HepG2 (cell line): Measurements from ENCODE around the gene WNT2.

Experiments
- ATF3 ChIP-seq: sonication (generic); formaldehyde crosslinking; IDR thresholded peaks from 2 replicates; pipeline ENCODE4 v1.4.0; 2020; ENCODE audit warnings: missing genetic modification reagents
- BRCA1 ChIP-seq: sonication (generic); formaldehyde crosslinking; IDR thresholded peaks from 2 replicates; pipeline ENCODE4 v1.4.0; 2020; ENCODE audit warnings: missing genetic modification reagents
- CC2D1A ChIP-seq: sonication (generic); formaldehyde crosslinking; IDR thresholded peaks from 2 replicates; pipeline ENCODE4 v1.8.1; 2023; ENCODE audit warnings: mild to moderate bottlenecking, missing genetic modification reagents
- FOXA1 ChIP-seq, 2 experiments: fragments of 450-650 bp in 1 of 2; sonication (generic) in 1 of 2; formaldehyde crosslinking in 1 of 2; IDR thresholded peaks; 2 replicates each; pipeline versions ENCODE4 v1.4.0 to v1.6.1; 2016 to 2020; ENCODE audit warnings: missing genetic modification reagents in 1 of 2
- JUN ChIP-seq: sonication (generic); formaldehyde crosslinking; IDR thresholded peaks from 2 replicates; pipeline ENCODE4 v1.4.0; 2020; ENCODE audit warnings: mild to moderate bottlenecking, missing genetic modification reagents
- MAFF ChIP-seq: IDR thresholded peaks from 2 replicates; pipeline ENCODE4 v1.6.1; 2011; ENCODE audit warnings: low read depth, low read length, improper control_type of control experiment
- MYNN ChIP-seq: sonication (generic); formaldehyde crosslinking; IDR thresholded peaks from 2 replicates; pipeline ENCODE4 v1.4.0; 2020; ENCODE audit warnings: mild to moderate bottlenecking, low read depth, missing genetic modification reagents
- POLR2A ChIP-seq, 2 experiments: IDR thresholded peaks; 2 replicates each; pipeline ENCODE4 v1.6.1; 2011; ENCODE audit warnings: low read depth in 2 of 2, low read length in 2 of 2, mild to moderate bottlenecking in 1 of 2, moderate library complexity in 1 of 2; ENCODE audit not compliant: insufficient read depth in 1 of 2
- SMARCE1 ChIP-seq: fragments of 450-650 bp; IDR thresholded peaks from 2 replicates; pipeline ENCODE4 v1.6.1; 2017; ENCODE audit warnings: borderline replicate concordance
- U2AF1 ChIP-seq: fragments of 200-400 bp; formaldehyde crosslinking; optimal IDR thresholded peaks from 2 replicates; pipeline ENCODE3; 2017; ENCODE audit warnings: mild to moderate bottlenecking, low read depth, low read length
- ZBTB7A ChIP-seq: sonication (generic); formaldehyde crosslinking; IDR thresholded peaks from 2 replicates; pipeline ENCODE4 v1.8.0; 2022; ENCODE audit warnings: mild to moderate bottlenecking, missing genetic modification reagents
- ZNF350 ChIP-seq: sonication (generic); formaldehyde crosslinking; IDR thresholded peaks from 2 replicates; pipeline ENCODE4 v1.4.0; 2020; ENCODE audit warnings: mild to moderate bottlenecking, low read depth, missing genetic modification reagents, borderline replicate concordance
- ZSCAN9 ChIP-seq: IDR thresholded peaks from 2 replicates; pipeline ENCODE4 v1.6.1; 2016; ENCODE audit warnings: borderline replicate concordance
- TF ChIP-seq, protein P1 (sequence below): sonication (generic); formaldehyde crosslinking; IDR thresholded peaks from 2 replicates; pipeline ENCODE4 v1.5.0; 2020; ENCODE audit warnings: mild to moderate bottlenecking, missing genetic modification reagents, moderate library complexity

- TF ChIP-seq, protein P1, sequence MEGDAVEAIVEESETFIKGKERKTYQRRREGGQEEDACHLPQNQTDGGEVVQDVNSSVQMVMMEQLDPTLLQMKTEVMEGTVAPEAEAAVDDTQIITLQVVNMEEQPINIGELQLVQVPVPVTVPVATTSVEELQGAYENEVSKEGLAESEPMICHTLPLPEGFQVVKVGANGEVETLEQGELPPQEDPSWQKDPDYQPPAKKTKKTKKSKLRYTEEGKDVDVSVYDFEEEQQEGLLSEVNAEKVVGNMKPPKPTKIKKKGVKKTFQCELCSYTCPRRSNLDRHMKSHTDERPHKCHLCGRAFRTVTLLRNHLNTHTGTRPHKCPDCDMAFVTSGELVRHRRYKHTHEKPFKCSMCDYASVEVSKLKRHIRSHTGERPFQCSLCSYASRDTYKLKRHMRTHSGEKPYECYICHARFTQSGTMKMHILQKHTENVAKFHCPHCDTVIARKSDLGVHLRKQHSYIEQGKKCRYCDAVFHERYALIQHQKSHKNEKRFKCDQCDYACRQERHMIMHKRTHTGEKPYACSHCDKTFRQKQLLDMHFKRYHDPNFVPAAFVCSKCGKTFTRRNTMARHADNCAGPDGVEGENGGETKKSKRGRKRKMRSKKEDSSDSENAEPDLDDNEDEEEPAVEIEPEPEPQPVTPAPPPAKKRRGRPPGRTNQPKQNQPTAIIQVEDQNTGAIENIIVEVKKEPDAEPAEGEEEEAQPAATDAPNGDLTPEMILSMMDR (CRISPR knock-in tag): no peak
- no peak for TF ChIP-seq SMARCE1
- no peak for TF ChIP-seq ZNF350
- TF ChIP-seq ZSCAN9: no peak
- no peak for TF ChIP-seq CC2D1A
- no peak for TF ChIP-seq U2AF1
- no peak for TF ChIP-seq MAFF
- no peak for TF ChIP-seq FOXA1 (IDR thresholded peaks at IDR 0.05)
- TF ChIP-seq FOXA1 (CRISPR knock-in tag; IDR thresholded peaks at IDR 0.05): no peak
- TF ChIP-seq BRCA1 (CRISPR knock-in tag): no peak
- TF ChIP-seq ZBTB7A (CRISPR knock-in tag): no peak
- TF ChIP-seq MYNN (CRISPR knock-in tag): no peak
- TF ChIP-seq ATF3 (CRISPR knock-in tag): no peak
- no peak for TF ChIP-seq JUN
- TF ChIP-seq POLR2A (IDR thresholded peaks at IDR 0.05; ENCODE audit: insufficient read depth in 1 of 2, low read depth in 2 of 2, low read length in 2 of 2): no peak
Measured at GRCh38 chr7:117283779-117284178, 39.1 kb downstream of the WNT2 start.
